GM12891 (cell line): Measurements from ENCODE around the gene CSRP1.
"Not testable (repeated sequence)": the region's sequence is repeated elsewhere in the genome, so short reads cannot be mapped to it uniquely, and the experiment has no call there.

Experiments used
- DNase-seq: peaks from one replicate; pipeline ENCODE4 v3.0.0; 2011; ENCODE audit warnings: low spot score; ENCODE audit not compliant: insufficient read length
- FAIRE-seq: peaks from 2 replicates; lab custom pipeline; 2011; peaks lifted over from hg19 to GRCh38; lab: Jason Lieb, UNC
- PAX5 ChIP-seq: IDR thresholded peaks from 2 replicates; pipeline ENCODE4 v1.6.1; 2011; ENCODE audit warnings: low read length, moderate library complexity, mild to moderate bottlenecking; ENCODE audit not compliant: insufficient read depth, severe bottlenecking
- POLR2A ChIP-seq: IDR thresholded peaks from 2 replicates; pipeline ENCODE4 v1.6.1; 2011; ENCODE audit warnings: low read depth, low read length, control low read depth
- POLR2AphosphoS5 ChIP-seq: IDR thresholded peaks from 2 replicates; pipeline ENCODE4 v1.6.1; 2011; ENCODE audit warnings: low read depth, low read length, control low read depth
- POU2F2 ChIP-seq: IDR thresholded peaks from 2 replicates; pipeline ENCODE4 v1.6.1; 2011; ENCODE audit warnings: low read depth, mild to moderate bottlenecking, control low read depth, low read length, moderate library complexity
- SPI1 ChIP-seq: IDR thresholded peaks from 2 replicates; pipeline ENCODE4 v1.6.1; 2011; ENCODE audit warnings: low read depth, low read length, control low read depth
- TAF1 ChIP-seq: IDR thresholded peaks from 2 replicates; pipeline ENCODE4 v1.6.1; 2011; ENCODE audit warnings: low read depth, low read length, control low read depth

CSRP1 gene

DNA sequence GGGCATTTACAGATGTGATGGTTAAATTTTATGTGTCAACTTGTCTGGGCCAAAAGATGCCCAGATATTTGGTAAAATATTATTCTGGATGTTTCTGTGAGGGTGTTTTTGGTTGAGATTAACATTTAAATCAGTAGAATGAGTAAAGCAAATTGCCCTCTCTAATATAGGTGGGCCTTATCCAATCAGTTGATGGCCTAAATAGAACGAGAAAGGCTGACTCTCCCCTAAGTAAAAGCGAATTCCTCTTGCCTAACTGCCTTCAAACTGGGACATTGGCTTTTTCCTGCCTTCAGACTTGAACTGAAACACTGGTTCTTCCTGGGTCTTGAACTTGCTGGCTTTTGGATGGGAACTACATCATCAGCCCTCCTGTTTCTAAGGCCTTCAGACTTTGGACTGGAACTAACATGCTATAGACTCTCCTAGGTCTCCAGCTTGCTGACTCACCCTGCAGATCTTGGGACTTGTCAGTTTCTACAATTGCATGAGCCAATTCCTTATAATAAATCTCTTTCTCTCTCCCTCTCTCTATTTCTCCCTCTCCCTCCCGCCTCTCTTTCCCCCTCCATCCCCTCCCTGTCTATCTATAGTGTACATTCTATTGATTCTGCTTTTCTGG lies 21.8 kb upstream of the CSRP1 start:
- FAIRE-seq (no peak), DNase-seq (no peak)
- no peak for TF ChIP-seq POLR2A
- no peak for TF ChIP-seq SPI1
- no peak for TF ChIP-seq POU2F2

DNA sequence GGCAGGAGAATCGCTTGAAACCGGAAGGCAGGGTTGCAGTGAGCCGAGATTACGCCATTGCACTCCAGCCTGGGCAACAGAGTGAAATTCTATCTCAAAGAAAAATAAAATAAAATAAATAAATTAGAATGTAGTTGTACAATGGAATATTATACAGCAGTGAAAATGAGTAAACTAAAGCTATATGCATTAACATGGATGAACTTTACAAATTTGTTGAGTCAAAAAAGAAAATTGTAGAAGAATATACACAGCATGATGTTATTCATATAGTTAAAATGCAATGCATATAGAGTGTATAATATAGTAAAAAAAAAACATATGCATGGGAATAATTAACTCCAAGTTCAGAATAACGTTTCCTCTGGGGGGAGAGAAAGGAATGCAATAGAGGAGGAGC lies 21.0 kb upstream of the CSRP1 start:
- FAIRE-seq (no peak), DNase-seq (no peak)
- TF ChIP-seq POLR2A (no peak), PAX5 (no peak), TAF1 (no peak), SPI1 (no peak), POLR2AphosphoS5 (no peak), POU2F2 (no peak)

DNA sequence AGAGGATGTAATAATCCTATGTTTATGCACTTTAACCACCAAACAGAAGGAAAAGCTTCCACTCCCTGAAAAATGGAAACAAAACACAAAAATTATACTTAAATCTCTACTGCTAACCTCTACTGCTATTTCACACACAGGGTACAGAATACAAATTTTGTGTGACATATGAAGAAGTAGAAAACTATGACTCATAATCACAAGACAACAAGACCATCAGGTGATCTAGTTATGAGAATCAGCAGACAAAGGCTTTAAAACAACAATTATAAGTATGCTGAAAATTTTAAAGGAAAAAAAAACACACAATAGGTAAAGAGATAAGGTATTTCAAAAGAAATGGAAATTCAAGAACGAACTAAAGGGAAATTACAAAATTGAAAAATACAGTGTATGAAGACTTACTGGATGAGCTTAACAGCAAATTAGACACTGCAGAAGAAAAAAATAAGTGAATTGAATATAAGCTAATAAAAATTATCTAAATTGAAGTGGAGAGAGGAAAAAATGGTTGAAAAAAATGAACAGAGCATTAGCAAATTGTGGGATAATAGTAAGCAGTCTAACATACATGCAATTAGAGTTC lies 18.4 kb upstream of the CSRP1 start:
- TF ChIP-seq POU2F2 (no peak), POLR2AphosphoS5 (no peak), SPI1 (no peak), TAF1 (no peak), POLR2A (no peak), PAX5 (no peak)
- FAIRE-seq (no peak), DNase-seq (no peak)

DNA sequence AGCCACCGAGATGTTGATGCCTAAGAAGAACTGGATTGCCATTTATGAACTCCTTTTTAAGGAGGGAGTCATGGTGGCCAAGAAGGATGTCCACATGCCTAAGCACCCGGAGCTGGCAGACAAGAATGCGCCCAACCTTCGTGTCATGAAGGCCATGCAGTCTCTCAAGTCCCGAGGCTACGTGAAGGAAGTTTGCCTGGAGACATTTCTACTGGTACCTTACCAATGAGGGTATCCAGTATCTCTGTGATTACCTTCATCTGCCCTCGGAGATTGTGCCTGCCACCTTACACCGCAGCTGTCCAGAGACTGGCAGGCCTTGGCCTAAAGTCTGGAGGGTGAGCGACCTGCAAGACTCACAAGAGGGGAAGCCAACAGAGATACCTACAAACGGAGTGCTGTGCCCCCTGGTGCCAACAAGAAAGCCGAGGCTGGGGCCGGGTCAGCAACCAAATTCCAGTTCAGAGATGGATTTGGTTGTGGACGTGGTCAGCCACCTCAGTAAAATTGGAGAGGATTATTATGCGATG lies 13.2 kb upstream of the CSRP1 start:
- DNase-seq, FAIRE-seq: not testable (repeated sequence)

DNA sequence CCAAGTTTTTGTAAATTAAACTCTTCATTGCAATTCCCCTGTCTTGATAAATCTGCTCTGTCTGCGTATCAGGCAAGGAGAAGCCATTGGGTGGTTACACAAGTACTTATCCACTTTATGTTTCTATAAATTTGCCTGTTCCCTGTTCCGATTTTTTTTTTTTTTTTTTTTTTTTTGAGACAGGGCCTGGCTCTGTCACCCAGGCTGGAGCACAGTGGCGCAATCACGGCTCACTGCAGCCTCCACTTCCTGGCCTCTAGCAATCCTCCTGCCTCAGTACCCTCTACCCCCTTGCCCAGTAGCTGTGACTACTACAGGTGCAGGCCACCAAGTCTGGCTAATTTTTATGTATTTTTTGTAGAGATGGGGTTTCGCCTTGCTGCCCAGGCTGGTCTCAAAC lies 11.1 kb upstream of the CSRP1 start:
- no peak for DNase-seq
- TF ChIP-seq PAX5: no peak
- TF ChIP-seq SPI1: no peak
- no peak for TF ChIP-seq POU2F2
- TF ChIP-seq POLR2AphosphoS5: no peak
- TF ChIP-seq POLR2A: no peak
- TF ChIP-seq TAF1: no peak
- no peak for FAIRE-seq

DNA sequence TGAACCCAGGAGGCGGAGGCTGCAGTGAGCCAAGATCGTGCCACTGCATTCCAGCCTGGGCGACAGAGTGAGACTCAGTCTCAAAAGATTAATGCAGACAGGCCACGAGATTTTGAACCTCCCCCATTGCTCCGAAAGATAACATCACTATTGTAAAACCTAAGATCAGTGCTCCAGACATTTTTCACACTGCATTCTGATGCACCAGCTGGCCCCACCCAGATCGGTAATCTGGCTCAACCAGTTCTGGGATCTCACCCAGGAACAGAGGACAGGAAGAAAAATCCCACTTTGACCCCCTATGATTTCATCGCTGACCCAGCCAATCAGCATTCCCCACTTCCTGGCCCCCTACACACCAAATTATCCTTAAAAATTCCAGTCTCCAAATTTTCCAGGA lies 10.7 kb upstream of the CSRP1 start:
- FAIRE-seq: no peak
- no peak for DNase-seq
- TF ChIP-seq POLR2A: no peak
- no peak for TF ChIP-seq TAF1
- TF ChIP-seq PAX5: no peak
- TF ChIP-seq SPI1: no peak
- no peak for TF ChIP-seq POLR2AphosphoS5
- TF ChIP-seq POU2F2: no peak

DNA sequence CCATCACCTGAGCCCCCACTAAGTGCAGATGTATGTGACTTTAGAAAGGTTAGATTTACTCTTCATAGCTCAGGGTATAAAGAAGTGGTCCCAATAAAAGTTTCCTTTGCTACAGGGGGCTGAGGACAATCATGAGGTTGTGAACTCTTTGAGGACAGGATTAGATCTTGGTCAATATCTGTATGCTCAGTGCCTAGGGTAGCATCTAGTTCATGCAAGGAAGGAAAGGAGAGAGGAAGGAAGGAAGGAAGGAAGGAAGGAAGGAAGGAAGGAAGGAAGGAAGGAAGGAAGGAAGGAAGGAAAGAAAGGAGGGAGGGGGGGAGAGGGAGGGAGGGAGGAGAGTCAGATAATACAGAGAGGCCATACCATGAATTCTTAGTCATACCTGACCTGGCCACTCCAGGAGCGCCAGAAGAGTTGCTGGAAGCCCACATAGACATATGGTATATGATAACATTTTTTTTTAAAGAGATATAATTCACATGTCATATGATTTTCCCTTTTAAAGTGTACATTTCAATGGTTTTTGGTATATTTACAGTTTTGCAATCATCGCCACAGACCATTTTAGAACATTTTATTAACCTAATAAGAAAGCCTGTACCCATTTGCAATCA lies 9.7 kb upstream of the CSRP1 start:
- no peak for DNase-seq
- FAIRE-seq: no peak
- TF ChIP-seq TAF1 (no peak), POLR2A (no peak), PAX5 (no peak), POU2F2 (no peak), SPI1 (no peak), POLR2AphosphoS5 (no peak)

DNA sequence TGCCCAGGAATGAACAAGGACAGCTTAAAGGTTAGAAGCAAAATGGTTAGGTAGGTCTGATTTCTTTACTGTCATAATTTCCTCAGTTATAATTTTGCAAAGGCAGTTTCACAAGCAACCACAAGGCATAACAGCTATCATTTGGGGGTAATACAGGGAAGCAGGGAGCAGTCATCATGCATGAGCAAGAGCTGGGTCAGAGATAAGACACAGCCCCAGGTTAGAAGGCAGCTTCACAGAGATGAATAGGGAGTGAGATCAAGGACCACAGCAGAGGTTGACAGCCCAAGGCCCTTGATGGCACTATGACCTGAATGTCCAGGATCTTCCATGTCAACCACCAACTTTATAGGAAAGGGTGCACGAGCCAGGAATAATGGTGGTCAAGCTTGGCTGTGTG lies 9.0 kb upstream of the CSRP1 start:
- TF ChIP-seq POLR2A (no peak), POLR2AphosphoS5 (no peak), SPI1 (no peak), POU2F2 (no peak), PAX5 (no peak), TAF1 (no peak)
- DNase-seq (no peak), FAIRE-seq (no peak)

DNA sequence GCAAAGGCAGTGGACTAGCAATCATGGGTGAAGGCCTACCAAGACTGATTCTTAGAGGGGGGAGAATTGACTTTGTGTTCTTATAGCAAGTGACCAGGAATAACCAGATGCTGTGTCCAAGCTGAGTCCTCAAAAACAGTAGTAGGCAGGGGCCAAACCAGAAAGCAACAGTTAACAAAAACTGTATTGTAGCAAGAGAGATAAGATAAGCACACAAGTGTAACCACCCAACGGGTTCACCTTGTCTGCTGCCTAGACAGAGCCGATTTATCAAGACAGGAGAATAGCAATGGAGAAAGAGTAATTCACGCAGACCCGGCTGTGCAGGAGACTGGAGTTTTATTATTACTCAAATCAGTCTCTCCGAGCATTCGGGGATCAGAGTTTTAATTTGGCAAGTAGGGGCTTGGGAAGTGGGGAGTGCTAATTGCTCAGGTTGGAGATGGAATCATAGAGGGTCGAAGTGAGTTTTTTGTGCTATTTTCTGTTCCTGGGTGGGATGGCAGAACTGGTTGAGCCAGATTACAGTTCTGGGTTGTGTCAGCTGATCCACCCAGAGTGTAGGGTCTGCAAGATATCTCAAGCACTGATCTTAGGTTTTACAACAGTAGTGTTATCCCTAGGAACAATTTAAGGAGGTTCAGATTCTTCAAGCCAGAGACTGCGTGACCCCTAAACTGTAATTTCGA lies 8.3 kb upstream of the CSRP1 start:
- TF ChIP-seq POLR2A (no peak), TAF1 (no peak), SPI1 (no peak), POU2F2 (no peak), PAX5 (no peak), POLR2AphosphoS5 (no peak)
- no peak for FAIRE-seq
- DNase-seq: no peak

DNA sequence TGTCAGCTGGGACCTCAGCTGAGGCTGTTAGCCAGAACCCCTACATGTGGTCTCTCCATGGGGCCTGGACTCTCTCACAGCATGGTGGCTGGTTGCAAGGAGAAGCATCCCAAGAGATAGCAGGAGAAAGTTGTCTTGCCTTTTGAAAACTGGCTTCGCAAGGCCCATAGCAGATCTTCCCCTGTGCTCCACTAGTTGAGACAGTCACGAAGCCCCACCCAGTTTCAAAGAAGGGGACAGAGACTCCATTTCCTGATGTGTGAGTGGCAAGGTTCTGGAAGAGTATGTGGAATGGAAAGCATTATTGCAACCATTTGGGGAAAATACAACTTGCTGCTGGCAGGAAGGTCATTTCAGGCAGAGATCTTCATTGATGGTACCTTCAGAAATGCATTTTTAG lies 7.5 kb upstream of the CSRP1 start:
- FAIRE-seq (no peak), DNase-seq (no peak)
- TF ChIP-seq POLR2AphosphoS5 (no peak), POU2F2 (no peak), SPI1 (no peak), POLR2A (no peak), TAF1 (no peak), PAX5 (no peak)
